Activated CD8-positive, alpha-beta memory T cell treated with anti-CD3 and anti-CD28 coated beads, Interleukin-2, amount 50 U/mL, for 1 hour (primary cell): Measurements from ENCODE around the gene ERFL.

Source experiments
- DNase-seq: peaks from one replicate; pipeline ENCODE4 v3.0.0-alpha.2; 2020; ENCODE audit errors: extremely low read depth

Gene ERFL

GRCh38 chr19:41913538-41914423 is 14.5 kb downstream of the ERFL start:
- no peak for DNase-seq

DNA sequence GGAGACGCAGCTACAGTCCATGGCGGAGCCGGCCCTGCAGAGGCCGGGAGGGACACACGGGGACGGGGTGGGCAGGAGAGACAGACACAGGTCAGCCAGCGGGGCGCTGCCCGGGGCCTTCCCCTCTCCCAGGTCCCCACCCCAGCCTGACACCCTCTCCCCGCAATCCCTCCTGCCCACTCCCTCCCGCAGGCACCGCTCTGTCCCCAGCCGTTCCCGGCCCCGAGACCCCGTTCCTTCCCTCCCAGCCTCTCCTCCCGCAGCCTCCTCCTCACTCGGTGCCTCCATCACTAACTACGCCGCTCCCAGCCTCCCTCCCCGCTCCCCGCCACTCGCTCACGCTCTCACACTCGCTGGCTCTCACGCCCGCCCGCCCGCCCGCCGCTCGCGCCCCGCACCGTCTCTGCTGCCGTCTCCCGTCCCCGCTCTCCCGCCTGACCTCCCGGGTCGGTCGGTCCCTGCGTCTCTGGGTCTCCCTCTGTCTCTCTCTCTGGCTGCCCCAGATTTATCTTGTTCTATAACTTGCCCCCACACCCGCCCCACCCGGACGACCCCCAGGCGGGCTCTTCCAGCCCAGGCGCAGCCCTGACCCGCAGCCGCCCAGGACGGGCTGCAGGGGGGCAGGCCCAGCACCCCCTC is 15.2 kb downstream of the ERFL start:
- DNase-seq, result no peak

GRCh38 chr19:41911889-41912731 is 16.1 kb downstream of the ERFL start:
- no peak for DNase-seq

DNA sequence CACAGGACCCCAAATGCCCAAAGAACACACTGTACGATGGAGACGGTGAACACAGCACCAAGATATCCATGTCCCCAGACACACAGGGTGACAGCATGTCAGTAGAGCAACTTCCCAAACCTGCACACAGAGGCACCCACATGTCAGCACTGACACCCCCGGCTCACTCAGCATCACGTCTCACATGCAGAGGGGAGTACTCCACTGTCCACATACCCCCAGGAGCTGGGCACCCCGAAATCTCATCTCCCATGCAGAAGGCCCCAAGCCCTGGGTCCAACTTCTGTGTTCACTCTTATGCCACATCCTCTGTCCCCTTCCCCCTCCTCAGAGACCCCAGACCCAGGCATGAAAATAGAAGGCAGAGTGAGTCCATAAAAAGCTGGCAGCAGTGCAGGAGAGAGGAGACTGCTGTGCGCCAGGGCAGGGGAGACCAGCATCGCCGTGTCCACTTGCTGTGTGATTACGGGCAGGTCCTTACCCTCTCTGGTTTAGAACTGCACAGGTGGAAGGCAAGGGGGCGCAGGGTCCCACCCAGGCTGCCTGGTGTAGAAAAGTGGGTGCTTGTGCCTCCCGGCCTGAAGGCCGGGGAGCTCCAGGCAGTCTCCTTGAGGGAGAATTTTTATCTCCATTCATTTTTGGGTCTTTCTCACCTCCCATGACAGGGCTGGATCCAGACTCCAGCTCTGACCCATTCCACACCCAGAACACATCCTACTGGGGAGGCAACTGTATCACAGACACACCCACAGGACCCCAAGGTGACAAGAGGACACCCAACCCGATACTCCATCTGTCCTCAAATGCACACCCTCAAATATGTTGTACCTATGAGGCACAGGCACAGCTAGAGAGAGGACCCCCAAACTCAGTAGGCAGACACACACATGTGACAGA is 17.0 kb downstream of the ERFL start:
- no peak for DNase-seq

DNA sequence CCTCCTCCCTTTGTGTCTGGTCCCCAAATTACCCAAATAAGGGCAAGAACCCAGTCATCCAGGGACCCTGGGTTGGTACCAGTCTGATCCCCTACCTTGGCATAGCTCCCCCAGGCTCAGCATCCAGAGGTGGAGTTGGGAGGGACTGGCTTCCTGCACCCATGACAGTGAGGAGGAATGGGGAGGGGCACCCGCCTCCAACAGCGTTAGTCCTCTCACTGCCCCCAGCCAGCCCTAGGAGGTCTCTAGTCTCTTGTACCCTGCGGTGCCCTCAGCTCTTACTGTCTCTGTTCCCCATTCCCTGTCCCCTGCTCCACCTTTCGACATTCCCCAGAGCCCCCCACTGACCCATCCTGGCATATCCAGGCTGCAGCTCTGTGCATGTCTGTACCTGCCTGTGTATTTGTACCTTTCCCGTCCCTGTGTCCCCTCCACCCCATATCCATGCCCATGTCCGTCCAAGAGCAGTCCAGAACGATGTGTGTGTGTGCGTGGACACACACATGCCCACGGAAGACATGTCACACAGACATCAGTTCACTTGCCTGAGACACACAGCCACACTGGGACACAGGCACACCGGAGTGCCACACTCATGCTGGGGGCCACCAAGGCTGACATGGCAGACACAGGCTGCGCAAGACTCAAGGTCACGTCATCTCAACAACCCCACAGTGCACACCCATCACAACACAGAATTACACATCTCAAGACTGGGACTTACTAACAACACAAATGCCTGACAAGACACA is 17.8 kb downstream of the ERFL start:
- DNase-seq, result no peak

- DNase-seq, result no peak
Observed at GRCh38 chr19:41909706-41910105, 18.5 kb downstream of the ERFL start.

GRCh38 chr19:41908724-41909464 is 19.4 kb downstream of the ERFL start:
- no peak for DNase-seq

- no peak for DNase-seq
Observed at GRCh38 chr19:41907994-41908615, 20.1 kb downstream of the ERFL start.

DNA sequence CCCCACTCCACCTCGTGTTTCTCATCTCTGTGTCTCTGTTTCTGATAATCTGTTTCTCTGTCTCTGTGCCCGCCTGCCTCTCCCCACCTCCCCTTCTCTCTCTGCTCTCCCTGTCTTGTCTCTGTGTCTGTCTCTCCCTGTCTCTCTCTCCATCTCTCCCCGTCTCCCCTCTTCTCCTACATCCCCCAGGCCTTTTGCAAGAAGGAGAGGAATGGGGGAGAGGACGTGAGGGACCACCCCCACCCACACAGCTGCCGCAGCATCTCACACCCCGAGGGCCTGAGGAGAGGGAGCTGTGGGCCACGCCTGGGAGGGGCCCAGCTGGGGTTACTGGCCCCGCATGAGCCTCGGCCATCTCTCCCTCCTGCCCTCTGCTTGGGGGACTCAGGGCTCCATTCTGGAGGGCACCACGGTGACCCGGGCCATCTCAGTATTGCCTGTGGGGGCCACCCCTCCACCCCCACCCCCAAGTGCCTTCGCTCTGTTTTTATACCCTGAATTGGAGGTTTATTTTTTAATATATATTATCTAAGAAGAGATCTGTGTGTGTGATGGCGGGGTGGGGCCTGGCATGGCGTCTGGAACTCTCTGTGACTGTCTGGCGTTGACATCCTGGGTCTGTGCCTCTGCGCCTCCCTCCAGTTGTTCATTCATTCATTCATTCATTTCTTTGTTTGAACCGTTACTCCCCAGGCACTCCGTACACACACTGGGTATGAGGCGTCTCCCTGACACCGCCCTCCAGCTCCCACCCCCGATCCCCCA is 21.2 kb downstream of the ERFL start:
- no peak for DNase-seq

DNA sequence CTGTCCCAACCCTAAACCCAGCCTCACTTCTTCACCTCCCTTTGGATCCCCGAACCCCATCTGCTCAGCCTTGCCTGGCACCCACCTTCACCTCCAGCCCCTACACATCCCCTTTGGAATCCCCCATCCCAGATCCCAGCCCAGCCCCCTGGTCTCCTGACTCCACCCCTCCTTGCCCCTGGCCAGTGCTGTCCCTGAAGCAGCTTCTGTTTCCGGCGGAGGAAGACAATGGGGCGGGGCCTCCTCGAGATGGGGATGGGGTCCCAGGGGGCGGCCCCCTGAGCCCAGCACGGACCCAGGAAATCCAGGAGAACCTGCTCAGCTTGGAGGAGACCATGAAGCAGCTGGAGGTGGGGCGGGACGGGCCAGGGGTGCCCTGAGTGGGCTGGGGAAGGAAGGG is 22.0 kb downstream of the ERFL start:
- no peak for DNase-seq

DNA sequence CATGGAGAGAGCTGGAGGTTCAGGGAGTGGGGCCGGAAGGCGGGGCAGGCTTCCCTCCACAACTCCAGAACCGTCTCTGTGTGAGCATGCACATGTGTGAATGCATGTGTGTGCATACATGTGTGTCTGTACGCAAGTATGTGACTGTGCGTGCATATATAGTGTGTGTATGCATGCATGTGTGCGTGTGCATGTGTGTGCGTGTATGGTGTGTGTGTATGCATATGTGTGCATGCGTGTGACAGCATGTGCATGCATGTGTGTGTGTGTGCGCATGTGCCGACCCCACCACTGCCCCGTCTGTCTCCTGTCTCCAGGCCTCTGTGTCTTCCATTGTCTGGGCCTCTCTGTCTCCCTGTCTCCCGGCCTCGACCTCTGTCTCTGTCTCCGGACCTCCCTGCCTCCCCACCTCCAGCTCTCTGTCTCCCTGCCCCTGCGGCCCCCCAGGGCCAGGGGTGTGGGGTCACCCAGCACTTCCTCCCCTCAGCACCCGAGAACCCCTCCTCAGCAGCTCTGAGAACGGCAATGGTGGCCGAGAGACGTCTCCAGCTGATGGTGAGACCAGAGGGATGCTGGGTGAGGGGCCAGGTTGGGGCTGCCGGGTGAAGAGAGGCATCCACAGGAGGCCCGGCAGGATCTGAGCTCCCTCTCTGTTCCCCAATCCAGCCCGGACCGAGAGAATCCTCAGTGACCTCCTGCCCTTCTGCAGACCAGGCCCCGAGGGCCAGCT is 22.8 kb downstream of the ERFL start:
- DNase-seq, result no peak

- DNase-seq, result no peak
Observed at GRCh38 chr19:41904118-41904870, 24.0 kb downstream of the ERFL start.

DNA sequence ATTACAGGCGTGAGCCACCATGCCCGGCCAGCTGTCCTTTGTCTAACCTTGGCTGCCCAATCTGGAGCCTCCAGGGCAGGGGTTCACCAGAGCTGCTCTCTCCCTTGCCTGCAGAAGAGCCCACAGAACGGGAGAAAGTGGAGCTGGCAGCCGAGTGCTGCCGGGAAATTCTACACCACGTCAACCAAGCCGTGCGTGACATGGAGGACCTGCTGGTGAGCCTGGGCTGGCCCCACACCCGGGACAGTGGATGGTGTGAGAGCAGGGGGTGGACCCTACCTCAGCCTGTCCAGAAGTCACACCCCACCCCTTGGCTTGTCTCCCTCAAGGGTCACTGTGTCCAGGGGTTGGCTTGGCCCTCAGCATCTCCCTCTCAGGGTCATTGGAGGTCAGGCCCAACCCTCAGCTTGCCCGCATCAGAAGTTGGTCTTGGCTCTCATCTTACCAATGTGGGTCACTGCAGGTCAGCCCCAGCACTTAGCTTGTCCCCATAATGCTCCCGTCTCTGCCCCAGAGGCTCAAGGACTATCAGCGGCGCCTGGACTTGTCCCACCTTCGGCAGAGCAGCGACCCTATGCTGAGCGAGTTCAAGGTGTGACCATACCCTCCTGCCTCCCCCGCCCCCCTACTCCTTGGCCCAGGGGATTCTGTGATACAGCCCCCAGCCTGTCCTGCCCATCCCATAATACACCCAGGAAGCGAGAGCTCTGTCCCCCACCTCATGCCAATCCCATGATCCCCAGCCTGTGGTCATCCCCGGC is 24.9 kb downstream of the ERFL start:
- DNase-seq, result no peak

- no peak for DNase-seq
Observed at GRCh38 chr19:41902594-41902993, 25.7 kb downstream of the ERFL start.

DNA sequence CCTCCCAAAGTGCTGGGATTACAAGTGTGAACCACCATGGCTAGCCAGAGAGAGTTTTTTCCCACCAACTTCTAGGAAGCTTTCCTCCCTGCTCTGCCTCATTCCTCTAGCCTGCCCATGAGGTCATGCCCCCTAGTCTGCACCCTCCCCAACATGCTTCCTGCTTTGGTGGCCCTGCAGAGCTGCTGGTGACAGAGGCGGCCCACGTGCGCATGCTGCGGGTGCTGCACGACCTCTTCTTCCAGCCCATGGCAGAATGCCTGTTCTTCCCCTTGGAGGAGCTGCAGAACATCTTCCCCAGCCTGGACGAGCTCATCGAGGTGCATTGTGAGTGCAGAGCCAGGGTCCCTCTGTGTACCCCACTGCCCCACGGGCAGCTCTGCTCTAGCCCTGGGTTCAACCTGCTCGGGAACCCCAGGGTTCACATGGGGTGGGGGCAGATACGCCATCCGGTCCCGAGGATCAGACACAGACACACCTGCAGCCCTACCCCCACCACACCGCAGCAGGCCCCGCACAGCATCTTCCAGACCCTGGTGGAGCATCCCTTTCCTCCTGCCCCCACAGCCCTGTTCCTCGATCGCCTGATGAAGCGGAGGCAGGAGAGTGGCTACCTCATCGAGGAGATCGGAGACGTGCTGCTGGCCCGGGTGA is 26.4 kb downstream of the ERFL start:
- no peak for DNase-seq

DNA sequence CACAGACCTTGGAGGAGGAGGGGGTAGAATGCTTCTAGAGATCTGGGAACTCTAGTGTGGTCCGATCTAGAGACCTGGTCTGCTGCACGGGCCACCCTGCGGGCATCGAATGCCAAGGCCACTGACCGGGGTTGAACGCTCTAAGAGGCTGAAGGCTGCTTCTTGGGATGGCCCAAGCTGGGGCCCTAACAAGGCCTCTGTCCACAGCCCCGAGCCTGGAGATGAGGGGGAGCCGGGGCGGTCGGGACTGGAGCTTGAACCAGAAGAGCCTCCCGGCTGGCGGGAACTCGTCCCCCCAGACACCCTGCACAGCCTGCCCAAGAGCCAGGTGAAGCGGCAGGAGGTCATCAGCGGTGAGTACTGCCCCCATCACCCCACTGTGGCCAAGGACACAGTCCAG is 30.0 kb downstream of the ERFL start:
- no peak for DNase-seq
